ENCODE data around the gene RHOB. TPM values are rescaled to one million over a fixed set of nuclear protein-coding genes. Genes with fewer than 3 reads are reported as not detected.
"Not testable (repeated sequence)": the region's sequence is repeated elsewhere in the genome, so short reads cannot be mapped to it uniquely, and the experiment has no call there.

The RHOB gene
- total RNA-seq, 1 donor from 2014 or later, result 16.1 TPM

- Histone ChIP-seq H4K20me1 (ENCODE audit: low read depth) (no peaks in the 10 kb centered on the region), H3K79me2 (ENCODE audit: low read depth) (no peaks in the 10 kb centered on the region), H3K4me2 (no peak overlapping the region), H3F3A (ENCODE audit: low read depth) (peaks cover 33% of the 10 kb centered on the region), H3K4me1 (peaks cover 24% of the 10 kb centered on the region), H3K36me3 (no peaks in the 10 kb centered on the region), H3K27me3 (no peaks in the 10 kb centered on the region), H3K9me3 (ENCODE audit: low read depth) (no peaks in the 10 kb centered on the region), H3K4me3 (no peak overlapping the region), H3K9ac (no peak overlapping the region), H3K27ac (no peak overlapping the region), H2AFZ (replicated peaks) (no peak overlapping the region)
- no peak for DNase-seq (ENCODE audit: low spot score)
- H3K36me3 Mint-ChIP-seq, result no peaks in the 10 kb centered on the region
- H3K27ac Mint-ChIP-seq, result no peak overlapping the region
- H3K27me3 Mint-ChIP-seq (ENCODE audit: insufficient read depth, low read depth), result peaks cover 12% of the 10 kb centered on the region
- H3K4me1 Mint-ChIP-seq, result peaks cover 73% of the 10 kb centered on the region
- no peak overlapping the region for H3K4me3 Mint-ChIP-seq
- TF ChIP-seq EZH2phosphoT487 (IDR thresholded peaks at IDR 0.05) (no peak), EZH2 (IDR thresholded peaks at IDR 0.05) (no peak), CTCF (IDR thresholded peaks at IDR 0.05) (no peak)
- no peaks in the 10 kb centered on the region for H3K9me3 Mint-ChIP-seq
Observed at GRCh38 chr2:20490300-20491181, 43.7 kb downstream of the RHOB start.

GRCh38 chr2:20491739-20492531, 45.1 kb downstream of the RHOB start:
- H3K9me3 Mint-ChIP-seq, result no peaks in the 10 kb centered on the region
- Histone ChIP-seq H3K27ac (no peak overlapping the region), H3K36me3 (no peaks in the 10 kb centered on the region), H3K4me3 (no peak overlapping the region), H4K20me1 (ENCODE audit: low read depth) (no peaks in the 10 kb centered on the region), H3F3A (ENCODE audit: low read depth) (peaks cover 25% of the 10 kb centered on the region), H3K4me2 (no peak overlapping the region), H3K4me1 (peaks cover 18% of the 10 kb centered on the region), H2AFZ (replicated peaks) (no peak overlapping the region), H3K27me3 (no peaks in the 10 kb centered on the region), H3K9ac (no peak overlapping the region), H3K9me3 (ENCODE audit: low read depth) (no peaks in the 10 kb centered on the region), H3K79me2 (ENCODE audit: low read depth) (no peaks in the 10 kb centered on the region)
- TF ChIP-seq EZH2 (IDR thresholded peaks at IDR 0.05) (no peak), CTCF (IDR thresholded peaks at IDR 0.05) (no peak), EZH2phosphoT487 (IDR thresholded peaks at IDR 0.05) (no peak)
- H3K27ac Mint-ChIP-seq, result peak overlapping the region; percentile 47
- peaks cover 7% of the 10 kb centered on the region for H3K27me3 Mint-ChIP-seq (ENCODE audit: insufficient read depth, low read depth)
- no peaks in the 10 kb centered on the region for H3K36me3 Mint-ChIP-seq
- no peak overlapping the region for H3K4me3 Mint-ChIP-seq
- H3K4me1 Mint-ChIP-seq, result peaks cover 76% of the 10 kb centered on the region
- DNase-seq (ENCODE audit: low spot score), result no peak

DNA sequence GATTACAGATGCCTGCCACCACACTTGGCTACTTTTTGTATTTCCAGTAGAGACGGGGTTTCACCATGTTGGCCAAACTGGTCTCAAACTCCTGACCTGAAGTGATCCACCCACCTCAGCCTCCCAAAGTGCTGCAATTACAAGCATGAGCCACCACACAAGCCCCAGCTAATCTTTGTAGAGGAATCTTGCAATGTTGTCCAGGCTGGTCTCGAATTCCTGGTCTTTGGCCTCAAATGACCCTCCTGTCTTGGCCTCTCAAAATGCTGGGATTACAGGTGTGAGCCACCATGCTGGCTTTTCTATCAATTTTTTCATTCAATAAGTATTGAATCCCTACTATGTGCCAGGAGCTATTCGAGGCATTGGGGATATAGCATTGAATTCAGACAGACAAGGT, 46.2 kb downstream of the RHOB start:
- not testable (repeated sequence) for H3K9ac ChIP-seq; H3K27ac Mint-ChIP-seq; H3K36me3 ChIP-seq; H3K4me3 Mint-ChIP-seq; H3K27ac ChIP-seq; H3K27me3 ChIP-seq; H3K27me3 Mint-ChIP-seq (ENCODE audit: insufficient read depth, low read depth); H3K9me3 ChIP-seq (ENCODE audit: low read depth); H3K79me2 ChIP-seq (ENCODE audit: low read depth); H3K4me3 ChIP-seq; H3K4me1 ChIP-seq; H4K20me1 ChIP-seq (ENCODE audit: low read depth); H3K9me3 Mint-ChIP-seq; H3K36me3 Mint-ChIP-seq; DNase-seq (ENCODE audit: low spot score); H3K4me2 ChIP-seq; H2AFZ ChIP-seq (replicated peaks)
- H3K4me1 Mint-ChIP-seq, result peaks cover 64% of the 10 kb centered on the region
- H3F3A ChIP-seq (ENCODE audit: low read depth), result peaks cover 13% of the 10 kb centered on the region
